ENCODE results near the gene GCNT1.

DNA sequence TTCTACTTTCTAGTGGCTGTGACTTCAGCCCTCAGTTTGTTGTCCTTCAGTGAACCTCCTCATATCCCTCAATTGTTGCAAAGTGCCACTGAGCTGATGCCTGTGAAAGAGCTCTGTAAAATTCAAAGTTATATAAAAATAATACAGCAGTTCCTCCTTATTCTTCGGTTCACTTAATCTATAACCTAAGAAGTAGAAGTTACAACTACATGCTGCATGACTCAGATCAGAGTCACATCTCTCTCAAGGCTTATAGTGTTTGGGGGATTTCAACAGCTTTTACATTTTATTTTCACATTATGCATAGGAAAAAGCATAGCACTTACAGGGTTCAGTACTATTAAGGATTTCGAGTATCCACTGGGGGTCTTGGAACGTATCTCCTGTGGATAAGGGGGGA, 25.1 kb upstream of the GCNT1 start:
- TF ChIP-seq, protein P1, sequence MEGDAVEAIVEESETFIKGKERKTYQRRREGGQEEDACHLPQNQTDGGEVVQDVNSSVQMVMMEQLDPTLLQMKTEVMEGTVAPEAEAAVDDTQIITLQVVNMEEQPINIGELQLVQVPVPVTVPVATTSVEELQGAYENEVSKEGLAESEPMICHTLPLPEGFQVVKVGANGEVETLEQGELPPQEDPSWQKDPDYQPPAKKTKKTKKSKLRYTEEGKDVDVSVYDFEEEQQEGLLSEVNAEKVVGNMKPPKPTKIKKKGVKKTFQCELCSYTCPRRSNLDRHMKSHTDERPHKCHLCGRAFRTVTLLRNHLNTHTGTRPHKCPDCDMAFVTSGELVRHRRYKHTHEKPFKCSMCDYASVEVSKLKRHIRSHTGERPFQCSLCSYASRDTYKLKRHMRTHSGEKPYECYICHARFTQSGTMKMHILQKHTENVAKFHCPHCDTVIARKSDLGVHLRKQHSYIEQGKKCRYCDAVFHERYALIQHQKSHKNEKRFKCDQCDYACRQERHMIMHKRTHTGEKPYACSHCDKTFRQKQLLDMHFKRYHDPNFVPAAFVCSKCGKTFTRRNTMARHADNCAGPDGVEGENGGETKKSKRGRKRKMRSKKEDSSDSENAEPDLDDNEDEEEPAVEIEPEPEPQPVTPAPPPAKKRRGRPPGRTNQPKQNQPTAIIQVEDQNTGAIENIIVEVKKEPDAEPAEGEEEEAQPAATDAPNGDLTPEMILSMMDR (IDR thresholded peaks at IDR 0.05; ENCODE audit: low read depth, low read length) = no peak
- TF ChIP-seq POLR2A (IDR thresholded peaks at IDR 0.05; ENCODE audit: extremely low read depth, insufficient read length) = no peak
- TF ChIP-seq, protein P2, sequence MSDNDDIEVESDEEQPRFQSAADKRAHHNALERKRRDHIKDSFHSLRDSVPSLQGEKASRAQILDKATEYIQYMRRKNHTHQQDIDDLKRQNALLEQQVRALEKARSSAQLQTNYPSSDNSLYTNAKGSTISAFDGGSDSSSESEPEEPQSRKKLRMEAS (IDR thresholded peaks at IDR 0.05; ENCODE audit: low read depth, low read length) = no peak

Measured in NB4 (cell line).